K562 (cell line): ENCODE measurements around the gene RNF113B.

Experiments
- ATF2 ChIP-seq: sonication (generic); formaldehyde crosslinking; IDR thresholded peaks from 2 replicates; pipeline ENCODE4 v1.8.1; 2022; ENCODE audit warnings: missing genetic modification reagents
- CCAR2 ChIP-seq: fragments of 200-400 bp; formaldehyde crosslinking; IDR thresholded peaks from 2 replicates; pipeline ENCODE4 v1.6.1; 2017; ENCODE audit warnings: mild to moderate bottlenecking, low read depth, low read length
- ELF2 ChIP-seq: fragments of 250-450 bp; sonication (Bioruptor Pico); IDR thresholded peaks from 2 replicates; pipeline ENCODE4 v1.5.0; 2021; ENCODE audit warnings: mild to moderate bottlenecking
- ERF ChIP-seq: fragments of 450-650 bp; formaldehyde crosslinking; IDR thresholded peaks from 2 replicates; pipeline ENCODE4 v1.4.0; 2020; ENCODE audit warnings: mild to moderate bottlenecking, mixed read lengths
- ETV5 ChIP-seq: sonication (generic); formaldehyde crosslinking; IDR thresholded peaks from 2 replicates; pipeline ENCODE4 v1.4.0; 2020; ENCODE audit warnings: low read depth, mild to moderate bottlenecking, missing genetic modification reagents
- HCFC1 ChIP-seq: IDR thresholded peaks from 2 replicates; pipeline ENCODE4 v1.6.1; 2012; ENCODE audit warnings: low read depth, low read length, improper control_type of control experiment
- KDM5B ChIP-seq: fragments of 200-600 bp; sonication (generic); IDR thresholded peaks from 2 replicates; pipeline ENCODE4 v1.6.1; 2012; ENCODE audit warnings: low read depth, mild to moderate bottlenecking, moderate library complexity, low read length, control low read depth, inconsistent platforms; ENCODE audit not compliant: insufficient replicate concordance
- MLLT1 ChIP-seq, 2 experiments: fragments of 450-650 bp; IDR thresholded peaks; 2 replicates each; pipeline ENCODE4 v1.6.1; 2016
- NR4A1 ChIP-seq, 2 experiments: fragments of 250-450 bp in 1 of 2; fragments of 450-650 bp in 1 of 2; sonication (Bioruptor Pico) in 1 of 2; IDR thresholded peaks; 2 replicates each; pipeline versions ENCODE4 v1.4.0 to v1.6.1; 2016 to 2020; ENCODE audit warnings: mild to moderate bottlenecking in 2 of 2, missing compliant biosample characterization in 1 of 2, missing genetic modification characterization in 1 of 2, moderate library complexity in 1 of 2
- SP1 ChIP-seq: sonication (generic); formaldehyde crosslinking; IDR thresholded peaks from 2 replicates; pipeline ENCODE4 v1.8.1; 2022; ENCODE audit warnings: mild to moderate bottlenecking, missing genetic modification reagents
- ZNF668 ChIP-seq: fragments of 250-450 bp; sonication (Bioruptor Pico); IDR thresholded peaks from 2 replicates; pipeline ENCODE4 v1.8.0; 2022; ENCODE audit warnings: mild to moderate bottlenecking, inconsistent platforms

GRCh38 chr13:98180092-98180491 is 3.0 kb upstream of the RNF113B start:
- TF ChIP-seq ATF2 (CRISPR knock-in tag) (no peak), MLLT1 (IDR thresholded peaks at IDR 0.05) (no peak), ELF2 (CRISPR knock-in tag) (no peak), NR4A1 (CRISPR knock-in tag; IDR thresholded peaks at IDR 0.05) (no peak), NR4A1 (tag; IDR thresholded peaks at IDR 0.05) (no peak), KDM5B (no peak), ZNF668 (no peak), CCAR2 (no peak), SP1 (CRISPR knock-in tag) (no peak), HCFC1 (no peak), ETV5 (CRISPR knock-in tag) (no peak), ERF (CRISPR knock-in tag) (no peak)
